Lower leg skin (tissue), 4 donors: ENCODE results near the gene MYOG. TPM values are rescaled to one million over a fixed set of nuclear protein-coding genes. Genes with fewer than 3 reads are reported as not detected.

Experiments used
- DNase-seq, 2 donors: peaks; one replicate each; pipeline ENCODE4 v3.0.0-alpha.2; 2019; ENCODE audit warnings: low spot score in 2 of 2
- H3K4me3 ChIP-seq: fragments of 200-600 bp; sonication (generic); 2 replicates; pipeline ENCODE4 v1.5.1; 2017; ENCODE audit warnings: mild to moderate bottlenecking, low read depth; ENCODE audit not compliant: poor library complexity, severe bottlenecking
- POLR2A ChIP-seq, 2 donors: fragments of 450-650 bp; IDR thresholded peaks; one replicate each; pipeline ENCODE4 v1.6.1; 2016 to 2017; ENCODE audit warnings: antibody characterized with exemption in 2 of 2, mild to moderate bottlenecking in 1 of 2, moderate library complexity in 1 of 2
- WGBS, 2 donors: methylation state at CpG; one replicate each; pipeline ENCODE4 v1.1.5; 2018; 5-methylcytosine and 5-hydroxymethylcytosine counted together
- intact Hi-C: fragments of 100-400 bp; cut with DNase I; formaldehyde crosslinking; loops from one replicate; pipeline ENCODE4 v1.15.0; 2023; ENCODE audit warnings: low total_unique reads
- total RNA-seq, 4 donors: library from RNA; depleted of rRNA; stranded (reverse); fragments of >200 nt; gene quantifications; one replicate each; pipeline ENCODE4 v1.1.0, GENCODE V29; 2016
- TF ChIP-seq, protein P1 (sequence below), 3 donors: fragments of 450-650 bp; IDR thresholded peaks; one replicate each; pipeline ENCODE4 v1.5.1; 2016; ENCODE audit warnings: antibody characterized with exemption in 3 of 3, mild to moderate bottlenecking in 3 of 3, moderate library complexity in 2 of 3

The MYOG gene
- total RNA-seq, 4 donors from 2014 or later: not detected

DNA sequence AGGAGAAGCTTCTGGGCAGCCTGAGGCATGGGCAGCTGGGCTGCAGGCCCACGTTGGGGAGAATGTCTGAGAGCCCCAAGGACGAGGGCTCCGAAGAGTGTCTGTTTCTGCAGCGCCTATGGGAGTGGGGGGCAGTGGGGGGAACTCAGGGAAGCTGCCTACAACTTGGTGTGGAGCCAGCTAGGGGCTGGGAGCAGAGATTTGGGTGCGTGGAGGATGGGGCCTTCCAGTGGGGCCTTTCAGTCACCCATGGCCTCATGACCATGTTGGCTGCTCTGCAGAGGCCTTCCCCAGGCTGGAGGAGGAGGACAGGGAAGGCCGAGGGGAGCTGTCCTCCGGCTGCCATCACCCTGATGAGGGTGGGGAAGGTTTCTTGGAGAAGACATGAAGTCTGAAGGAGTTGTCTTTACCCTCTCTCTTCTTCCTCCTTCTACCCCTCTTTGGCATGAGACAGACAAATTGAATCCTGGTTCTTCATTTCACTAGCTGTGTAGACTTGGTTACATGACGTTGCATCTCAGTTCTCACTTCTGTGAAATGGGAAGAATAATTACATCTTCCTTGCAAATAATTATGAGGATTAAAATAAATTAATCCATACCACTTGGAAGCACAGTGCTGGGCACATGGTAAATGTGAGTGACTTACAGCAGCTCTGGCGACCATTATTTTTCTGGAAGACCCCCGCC, 51.2 kb downstream of the MYOG start:
- no peak overlapping the region for H3K4me3 ChIP-seq
- intact Hi-C loops: loop anchor here (5.0 kb wide), 1 partner anchor 183 kb away; no protein-coding TSS in a partner anchor
- TF ChIP-seq POLR2A (IDR thresholded peaks at IDR 0.05): no peak
- TF ChIP-seq, protein P1, sequence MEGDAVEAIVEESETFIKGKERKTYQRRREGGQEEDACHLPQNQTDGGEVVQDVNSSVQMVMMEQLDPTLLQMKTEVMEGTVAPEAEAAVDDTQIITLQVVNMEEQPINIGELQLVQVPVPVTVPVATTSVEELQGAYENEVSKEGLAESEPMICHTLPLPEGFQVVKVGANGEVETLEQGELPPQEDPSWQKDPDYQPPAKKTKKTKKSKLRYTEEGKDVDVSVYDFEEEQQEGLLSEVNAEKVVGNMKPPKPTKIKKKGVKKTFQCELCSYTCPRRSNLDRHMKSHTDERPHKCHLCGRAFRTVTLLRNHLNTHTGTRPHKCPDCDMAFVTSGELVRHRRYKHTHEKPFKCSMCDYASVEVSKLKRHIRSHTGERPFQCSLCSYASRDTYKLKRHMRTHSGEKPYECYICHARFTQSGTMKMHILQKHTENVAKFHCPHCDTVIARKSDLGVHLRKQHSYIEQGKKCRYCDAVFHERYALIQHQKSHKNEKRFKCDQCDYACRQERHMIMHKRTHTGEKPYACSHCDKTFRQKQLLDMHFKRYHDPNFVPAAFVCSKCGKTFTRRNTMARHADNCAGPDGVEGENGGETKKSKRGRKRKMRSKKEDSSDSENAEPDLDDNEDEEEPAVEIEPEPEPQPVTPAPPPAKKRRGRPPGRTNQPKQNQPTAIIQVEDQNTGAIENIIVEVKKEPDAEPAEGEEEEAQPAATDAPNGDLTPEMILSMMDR (IDR thresholded peaks at IDR 0.05): no peak
- no peak for DNase-seq
- 86 to 90% methylated on average over 10 of the region's 10 CpGs for WGBS, 2 donors

DNA sequence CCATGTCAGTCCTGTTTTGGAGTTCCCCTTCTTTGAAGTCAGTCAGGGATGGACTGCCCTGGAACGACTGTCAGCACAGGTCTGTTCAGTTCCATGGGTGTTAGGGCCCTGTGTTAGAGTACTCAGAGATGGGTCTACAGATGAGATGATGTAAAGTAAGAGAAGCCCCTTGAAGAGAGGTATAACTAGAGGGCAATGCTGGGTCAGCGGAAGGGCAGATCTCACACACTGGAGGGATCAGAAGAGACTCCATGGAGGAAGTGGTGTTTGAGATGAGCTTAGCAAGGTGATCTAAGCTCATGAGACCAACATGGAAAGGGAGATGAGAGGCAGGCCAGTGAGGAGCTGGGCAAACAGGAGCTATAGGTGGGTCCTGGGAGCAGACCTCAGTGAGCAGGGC, 51.9 kb downstream of the MYOG start:
- WGBS, 2 donors: 82 to 83% methylated on average over 2 of the region's 2 CpGs
- TF ChIP-seq POLR2A (IDR thresholded peaks at IDR 0.05): no peak
- TF ChIP-seq, protein P1 (IDR thresholded peaks at IDR 0.05): no peak
- intact Hi-C loops: no loop called here
- H3K4me3 ChIP-seq: no peak overlapping the region
- DNase-seq: no peak

DNA sequence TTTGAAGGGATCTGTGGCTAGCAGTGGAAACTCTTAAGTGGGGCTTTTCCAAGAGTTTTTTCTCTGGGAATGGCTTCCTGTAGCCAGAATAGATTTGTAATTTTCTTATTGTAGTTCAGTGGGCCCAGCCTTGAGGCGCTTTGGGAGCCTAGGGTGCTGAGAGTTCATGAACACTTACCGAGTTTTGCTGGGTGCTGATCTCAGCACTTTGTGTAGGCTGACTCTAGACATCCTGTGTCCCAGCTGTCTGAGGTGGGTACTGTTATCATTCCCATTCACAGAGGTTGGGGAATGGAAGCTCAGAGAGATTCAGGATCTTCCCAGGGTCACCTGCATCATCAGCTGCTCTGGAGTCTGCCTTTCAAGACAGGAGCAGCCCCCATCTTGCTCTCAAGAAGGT, 52.5 kb downstream of the MYOG start:
- TF ChIP-seq, protein P1 (IDR thresholded peaks at IDR 0.05): no peak
- no peak for DNase-seq
- H3K4me3 ChIP-seq: no peak overlapping the region
- 82 to 96% methylated on average over 2 of the region's 2 CpGs for WGBS, 2 donors
- intact Hi-C loops: no loop called here

Other genes with a start within 250 kb of the MYOG start
- 1 to 10 TPM; 4.0 to 7.9 (median 5.9) TPM for gene RABIF, start 196.9 kb downstream of the MYOG start, total RNA-seq
- gene KLHL12, start 158.8 kb downstream of the MYOG start, total RNA-seq: 10 to 100 TPM; 11.7 to 15.7 (median 15.0) TPM
- gene ADIPOR1, start 127.7 kb downstream of the MYOG start, total RNA-seq: 100 to 1,000 TPM; 173 to 189 (median 176) TPM
- gene CYB5R1, start 118.8 kb downstream of the MYOG start, total RNA-seq: 100 to 1,000 TPM; 170 to 203 (median 188) TPM
- 10 to 100 TPM; 48.8 to 69.3 (median 61.1) TPM for gene TMEM183A, start 78.6 kb downstream of the MYOG start, total RNA-seq
- 1 to 10 TPM; 1.7 to 4.0 (median 2.8) TPM for gene PPFIA4, start 59.5 kb downstream of the MYOG start, total RNA-seq
- gene ADORA1, start 41.7 kb upstream of the MYOG start, total RNA-seq: 1 to 10 TPM; 1.8 to 7.7 (median 5.3) TPM
- not detected for gene MYBPH, start 89.8 kb upstream of the MYOG start, total RNA-seq
- gene CHI3L1, start 100.7 kb upstream of the MYOG start, total RNA-seq: 100 to 1,000 TPM in 2 of 4 donors, 10 to 100 TPM in 2; 80.5 to 188 (median 107) TPM
- 1 to 10 TPM in 1 of 4 donors, under 1 TPM in 1, not detected in 2; 0.61 to 8.3 TPM for gene CHIT1, start 143.7 kb upstream of the MYOG start, total RNA-seq
- gene BTG2, start 219.5 kb upstream of the MYOG start, total RNA-seq: 100 to 1,000 TPM in 3 of 4 donors, 10 to 100 TPM in 1; 98.6 to 205 (median 131) TPM